Measurements from ENCODE around the gene VPS13D. TPM values are rescaled to one million over a fixed set of nuclear protein-coding genes. Genes with fewer than 3 reads are reported as not detected.

Gene VPS13D
- total RNA-seq, 6 experiments from 2014 or later: 25.9 to 36.9 (median 30.8) TPM

DNA sequence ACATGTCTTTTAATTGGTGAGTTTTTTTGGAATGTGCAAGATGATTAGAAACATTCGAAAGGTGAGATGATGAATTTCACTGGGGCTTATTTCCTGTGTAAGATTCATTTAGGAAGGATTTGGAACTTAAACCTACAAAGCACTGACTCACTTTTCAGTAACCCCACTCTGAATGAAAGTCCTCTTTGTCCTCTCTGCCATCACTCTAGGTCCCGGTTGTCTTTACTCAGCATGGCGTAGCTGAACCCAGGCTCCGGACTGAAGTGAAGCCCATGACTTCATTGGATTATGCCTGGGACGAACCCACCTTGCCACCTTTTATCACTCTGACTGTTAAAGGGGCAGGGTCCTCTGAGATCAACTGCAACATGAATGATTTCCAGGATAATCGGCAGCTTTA, 139.4 kb downstream of the VPS13D start:
- no peak overlapping the region for H3K27ac ChIP-seq
- ATAC-seq (no peak), DNase-seq (no peak)
- H3K4me1 ChIP-seq: peaks cover 0 to 10% (median 3%) of the 10 kb centered on the region in 4 donors
- no peaks in the 10 kb centered on the region for H3K9me3 ChIP-seq
- no peaks in the 10 kb centered on the region for H3K27me3 ChIP-seq
- no peak for TF ChIP-seq POLR2A (IDR thresholded peaks at IDR 0.05)
- TF ChIP-seq, protein P1, sequence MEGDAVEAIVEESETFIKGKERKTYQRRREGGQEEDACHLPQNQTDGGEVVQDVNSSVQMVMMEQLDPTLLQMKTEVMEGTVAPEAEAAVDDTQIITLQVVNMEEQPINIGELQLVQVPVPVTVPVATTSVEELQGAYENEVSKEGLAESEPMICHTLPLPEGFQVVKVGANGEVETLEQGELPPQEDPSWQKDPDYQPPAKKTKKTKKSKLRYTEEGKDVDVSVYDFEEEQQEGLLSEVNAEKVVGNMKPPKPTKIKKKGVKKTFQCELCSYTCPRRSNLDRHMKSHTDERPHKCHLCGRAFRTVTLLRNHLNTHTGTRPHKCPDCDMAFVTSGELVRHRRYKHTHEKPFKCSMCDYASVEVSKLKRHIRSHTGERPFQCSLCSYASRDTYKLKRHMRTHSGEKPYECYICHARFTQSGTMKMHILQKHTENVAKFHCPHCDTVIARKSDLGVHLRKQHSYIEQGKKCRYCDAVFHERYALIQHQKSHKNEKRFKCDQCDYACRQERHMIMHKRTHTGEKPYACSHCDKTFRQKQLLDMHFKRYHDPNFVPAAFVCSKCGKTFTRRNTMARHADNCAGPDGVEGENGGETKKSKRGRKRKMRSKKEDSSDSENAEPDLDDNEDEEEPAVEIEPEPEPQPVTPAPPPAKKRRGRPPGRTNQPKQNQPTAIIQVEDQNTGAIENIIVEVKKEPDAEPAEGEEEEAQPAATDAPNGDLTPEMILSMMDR (IDR thresholded peaks at IDR 0.05): no peak
- no peak overlapping the region for H3K4me3 ChIP-seq
- H3K36me3 ChIP-seq: peaks cover 0 to 31% (median 0%) of the 10 kb centered on the region in 4 donors
- WGBS (ENCODE audit: insufficient coverage, low coverage, low lambda C conversion rate, missing lambda C conversion rate): 89% methylated on average over 4 of the region's 6 CpGs
- intact Hi-C loops (cut with DNase I): no loop called here

DNA sequence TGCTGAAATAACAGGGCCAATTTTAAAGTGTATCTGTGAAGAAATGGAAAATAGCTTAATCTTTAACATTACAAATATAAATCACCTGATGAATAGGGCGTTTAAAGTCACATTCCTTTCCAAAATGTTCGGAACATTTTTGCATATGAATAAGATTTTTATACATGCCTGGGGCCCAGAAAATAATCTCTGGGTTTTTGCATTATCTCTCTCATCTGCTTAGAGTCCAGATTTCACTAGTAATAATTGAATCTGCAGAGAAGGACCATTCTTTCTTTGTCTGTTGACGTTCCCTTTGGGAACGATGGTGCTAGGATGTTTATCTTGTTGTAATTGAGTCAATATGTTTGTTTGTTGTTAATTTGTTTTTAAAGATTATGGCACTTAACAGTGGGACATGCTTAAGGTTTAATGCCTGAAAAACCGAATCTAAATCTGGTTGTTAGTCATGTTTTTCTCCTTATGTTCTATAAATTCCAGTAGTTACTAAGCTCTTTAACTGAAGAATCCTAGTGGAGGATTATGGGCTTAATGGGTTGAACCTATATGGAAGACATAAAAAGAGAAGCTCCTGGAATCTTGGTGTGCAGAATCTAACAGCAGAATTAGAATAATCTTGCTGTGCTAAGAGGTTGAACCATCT, 140.6 kb downstream of the VPS13D start:
- ATAC-seq (no peak), DNase-seq (no peak)
- H3K9me3 ChIP-seq: no peaks in the 10 kb centered on the region
- H3K4me3 ChIP-seq: no peak overlapping the region
- peaks cover 0 to 10% (median 3%) of the 10 kb centered on the region in 4 donors for H3K4me1 ChIP-seq
- TF ChIP-seq, protein P1 (IDR thresholded peaks at IDR 0.05): no peak
- no peak for TF ChIP-seq POLR2A (IDR thresholded peaks at IDR 0.05)
- H3K27me3 ChIP-seq: no peaks in the 10 kb centered on the region
- 79% methylated on average over 5 of the region's 5 CpGs for WGBS (ENCODE audit: insufficient coverage, low coverage, low lambda C conversion rate, missing lambda C conversion rate)
- intact Hi-C loops (cut with DNase I): no loop called here
- H3K36me3 ChIP-seq: peaks cover 0 to 27% (median 3%) of the 10 kb centered on the region in 4 donors
- H3K27ac ChIP-seq: no peak overlapping the region

GRCh38 chr1:12371053-12371452, 141.2 kb downstream of the VPS13D start:
- 95% methylated on average over 5 of the region's 5 CpGs for WGBS (ENCODE audit: insufficient coverage, low coverage, low lambda C conversion rate, missing lambda C conversion rate)
- Histone ChIP-seq H3K27me3 (no peaks in the 10 kb centered on the region), H3K4me1 (peaks cover 0 to 13% (median 3%) of the 10 kb centered on the region in 4 donors), H3K4me3 (no peak overlapping the region), H3K27ac (no peak overlapping the region), H3K9me3 (no peaks in the 10 kb centered on the region), H3K36me3 (peaks cover 0 to 27% (median 3%) of the 10 kb centered on the region in 4 donors)
- DNase-seq (no peak), ATAC-seq (no peak)
- intact Hi-C loops (cut with DNase I): no loop called here
- TF ChIP-seq POLR2A (IDR thresholded peaks at IDR 0.05): no peak
- TF ChIP-seq, protein P1 (IDR thresholded peaks at IDR 0.05): no peak

DNA sequence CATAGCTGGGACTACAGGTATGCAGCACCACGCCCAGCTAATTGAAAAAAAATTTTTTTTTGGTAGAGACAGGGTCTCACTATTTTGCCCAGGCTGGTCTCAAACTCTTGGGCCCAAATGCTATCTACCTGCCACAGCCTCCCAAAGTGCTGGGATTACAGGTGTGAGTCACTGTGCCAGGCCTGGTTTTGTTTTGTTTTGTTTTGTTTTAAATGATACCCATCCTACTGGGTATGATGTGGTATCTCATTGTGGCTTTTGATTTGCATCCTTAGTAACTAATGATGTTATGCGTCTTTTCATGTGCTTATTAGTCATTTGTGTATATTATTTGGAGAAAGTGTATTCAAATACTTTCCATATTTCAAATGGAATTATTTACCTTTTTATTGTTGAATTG, 142.3 kb downstream of the VPS13D start:
- TF ChIP-seq POLR2A (IDR thresholded peaks at IDR 0.05): no peak
- TF ChIP-seq, protein P1 (IDR thresholded peaks at IDR 0.05): no peak
- ATAC-seq (no peak), DNase-seq (no peak)
- intact Hi-C loops (cut with DNase I): no loop called here
- H3K27ac ChIP-seq: no peak overlapping the region
- H3K4me1 ChIP-seq: peaks cover 0 to 17% (median 3%) of the 10 kb centered on the region in 4 donors
- H3K27me3 ChIP-seq: no peaks in the 10 kb centered on the region
- H3K4me3 ChIP-seq: no peak overlapping the region
- peaks cover 0 to 24% (median 3%) of the 10 kb centered on the region in 4 donors for H3K36me3 ChIP-seq
- 92% methylated on average over 1 of the region's 2 CpGs for WGBS (ENCODE audit: insufficient coverage, low coverage, low lambda C conversion rate, missing lambda C conversion rate)
- H3K9me3 ChIP-seq: no peaks in the 10 kb centered on the region

All from right lobe of liver (tissue), 6 donors.